HG02840 (cell line): Measurements from ENCODE around the gene KRT77.
"Not testable (repeated sequence)": the region's sequence is repeated elsewhere in the genome, so short reads cannot be mapped to it uniquely, and the experiment has no call there.

Experiments
- ATAC-seq: cut with Tn5 transposase; IDR thresholded peaks from one replicate; pipeline ENCODE4 v1.9.1; 2021; ENCODE audit warnings: mild to moderate bottlenecking, moderate library complexity, moderate number of reproducible peaks; ENCODE audit not compliant: unreplicated experiment, low FRiP score

Gene KRT77

GRCh38 chr12:52724384-52724783, 21.1 kb upstream of the KRT77 start:
- no peak for ATAC-seq

- ATAC-seq = no peak
Observed at GRCh38 chr12:52722680-52723079, 19.4 kb upstream of the KRT77 start.

GRCh38 chr12:52721838-52722470, 18.6 kb upstream of the KRT77 start:
- no peak for ATAC-seq

GRCh38 chr12:52720365-52720886, 17.1 kb upstream of the KRT77 start:
- ATAC-seq = no peak

GRCh38 chr12:52716061-52716460, 12.7 kb upstream of the KRT77 start:
- no peak for ATAC-seq

GRCh38 chr12:52715416-52715815, 12.1 kb upstream of the KRT77 start:
- ATAC-seq = no peak

GRCh38 chr12:52714887-52715281, 11.6 kb upstream of the KRT77 start:
- ATAC-seq = no peak

- ATAC-seq = no peak
Observed at GRCh38 chr12:52713960-52714886, 10.9 kb upstream of the KRT77 start.

- ATAC-seq = not testable (repeated sequence)
Observed at GRCh38 chr12:52712122-52712521, 8.8 kb upstream of the KRT77 start.

GRCh38 chr12:52710730-52711129, 7.4 kb upstream of the KRT77 start:
- ATAC-seq = no peak

GRCh38 chr12:52708010-52708409, 4.7 kb upstream of the KRT77 start:
- ATAC-seq = no peak

GRCh38 chr12:52704464-52704863, 1.1 kb upstream of the KRT77 start:
- no peak for ATAC-seq

GRCh38 chr12:52703878-52704277, 554 bp upstream of the KRT77 start:
- ATAC-seq = no peak

- no peak for ATAC-seq
Observed at GRCh38 chr12:52702338-52702737, 986 bp downstream of the KRT77 start.

- no peak for ATAC-seq
Observed at GRCh38 chr12:52701281-52701680, 2.0 kb downstream of the KRT77 start.

GRCh38 chr12:52699960-52700359, 3.4 kb downstream of the KRT77 start:
- no peak for ATAC-seq

GRCh38 chr12:52699373-52699772, 4.0 kb downstream of the KRT77 start:
- ATAC-seq = no peak

- no peak for ATAC-seq
Observed at GRCh38 chr12:52698651-52699340, 4.5 kb downstream of the KRT77 start.

- ATAC-seq = no peak
Observed at GRCh38 chr12:52697058-52697582, 6.2 kb downstream of the KRT77 start.

- ATAC-seq = no peak
Observed at GRCh38 chr12:52696588-52696987, 6.7 kb downstream of the KRT77 start.

- no peak for ATAC-seq
Observed at GRCh38 chr12:52695039-52695438, 8.3 kb downstream of the KRT77 start.
